GM19324 (cell line): ENCODE results near the gene RRM2.
"Not testable (repeated sequence)": the region's sequence is repeated elsewhere in the genome, so short reads cannot be mapped to it uniquely, and the experiment has no call there.

Source experiments
- ATAC-seq: cut with Tn5 transposase; IDR thresholded peaks from one replicate; pipeline ENCODE4 v1.9.1; 2021; ENCODE audit warnings: mild to moderate bottlenecking, moderate library complexity; ENCODE audit not compliant: unreplicated experiment, low FRiP score

RRM2 gene

DNA sequence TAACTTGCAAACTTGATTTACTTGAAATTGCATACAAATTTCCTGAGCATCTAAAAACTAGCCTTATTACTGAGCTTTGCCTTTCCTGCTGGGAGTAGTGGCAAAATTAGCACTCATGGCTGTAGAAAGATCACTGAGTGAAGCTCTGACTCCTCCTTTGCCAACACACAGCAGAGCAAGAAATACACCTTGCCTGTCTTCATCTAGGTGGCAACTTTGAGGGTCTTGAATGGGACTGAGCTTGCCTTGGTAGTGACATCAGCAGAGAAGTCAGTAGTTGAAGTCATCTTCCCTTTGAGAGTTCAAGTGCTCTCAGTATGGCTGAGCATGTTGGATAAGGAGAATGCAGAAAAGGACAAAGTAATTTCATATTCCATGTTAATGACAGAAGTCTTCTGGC, 5.9 kb downstream of the RRM2 start:
- no peak for ATAC-seq

DNA sequence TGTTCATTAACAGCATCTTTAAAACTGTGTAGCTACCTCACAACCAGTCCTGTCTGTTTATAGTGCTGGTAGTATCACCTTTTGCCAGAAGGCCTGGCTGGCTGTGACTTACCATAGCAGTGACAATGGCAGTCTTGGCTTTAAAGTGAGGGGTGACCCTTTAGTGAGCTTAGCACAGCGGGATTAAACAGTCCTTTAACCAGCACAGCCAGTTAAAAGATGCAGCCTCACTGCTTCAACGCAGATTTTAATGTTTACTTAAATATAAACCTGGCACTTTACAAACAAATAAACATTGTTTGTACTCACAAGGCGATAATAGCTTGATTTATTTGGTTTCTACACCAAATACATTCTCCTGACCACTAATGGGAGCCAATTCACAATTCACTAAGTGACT, 7.0 kb downstream of the RRM2 start:
- no peak for ATAC-seq

DNA sequence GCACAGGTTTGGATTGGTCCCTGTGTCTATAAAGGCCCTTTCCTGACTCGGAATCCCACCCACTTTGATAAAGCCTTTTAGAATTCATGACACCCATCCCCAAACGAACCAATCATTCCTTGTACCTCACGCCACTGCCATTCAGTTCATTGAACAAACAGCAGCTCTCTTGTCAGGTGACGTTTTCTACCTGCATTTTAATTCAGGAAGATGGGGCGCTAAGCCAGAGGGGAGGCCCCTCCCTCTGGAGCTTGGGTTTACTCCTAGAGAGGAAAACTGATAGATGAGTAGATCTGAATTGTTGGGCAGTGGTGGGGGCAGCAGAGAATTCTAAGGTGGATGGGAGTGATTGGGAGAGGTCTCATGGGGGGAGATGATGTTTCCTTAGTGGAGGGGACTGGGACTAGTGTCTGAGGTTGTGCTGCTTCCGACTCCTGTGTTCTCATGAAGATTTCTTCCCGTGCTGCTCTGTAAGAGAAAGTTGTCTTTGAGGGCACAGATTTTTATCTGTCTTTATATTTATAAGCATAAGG, 9.6 kb downstream of the RRM2 start:
- ATAC-seq = no peak

DNA sequence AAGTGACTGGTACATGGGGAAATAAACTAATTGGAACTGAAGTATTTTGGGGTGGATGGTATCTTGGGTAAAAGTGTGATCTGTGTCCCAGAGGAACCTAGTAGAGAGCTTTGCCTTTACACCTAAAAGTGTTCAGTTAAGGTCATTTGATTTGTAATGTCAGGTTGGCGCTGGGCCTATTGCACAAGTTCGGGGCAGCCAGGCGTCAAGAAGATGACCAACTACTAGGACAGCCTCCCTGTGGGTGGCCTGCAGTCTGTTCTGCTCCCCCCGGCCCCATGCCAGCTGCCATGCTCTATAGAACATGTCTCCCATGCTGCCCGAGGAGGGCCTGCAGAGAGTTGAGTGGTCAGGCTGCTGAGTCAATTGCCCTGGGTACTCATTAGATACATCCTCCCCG, 10.1 kb downstream of the RRM2 start:
- no peak for ATAC-seq

DNA sequence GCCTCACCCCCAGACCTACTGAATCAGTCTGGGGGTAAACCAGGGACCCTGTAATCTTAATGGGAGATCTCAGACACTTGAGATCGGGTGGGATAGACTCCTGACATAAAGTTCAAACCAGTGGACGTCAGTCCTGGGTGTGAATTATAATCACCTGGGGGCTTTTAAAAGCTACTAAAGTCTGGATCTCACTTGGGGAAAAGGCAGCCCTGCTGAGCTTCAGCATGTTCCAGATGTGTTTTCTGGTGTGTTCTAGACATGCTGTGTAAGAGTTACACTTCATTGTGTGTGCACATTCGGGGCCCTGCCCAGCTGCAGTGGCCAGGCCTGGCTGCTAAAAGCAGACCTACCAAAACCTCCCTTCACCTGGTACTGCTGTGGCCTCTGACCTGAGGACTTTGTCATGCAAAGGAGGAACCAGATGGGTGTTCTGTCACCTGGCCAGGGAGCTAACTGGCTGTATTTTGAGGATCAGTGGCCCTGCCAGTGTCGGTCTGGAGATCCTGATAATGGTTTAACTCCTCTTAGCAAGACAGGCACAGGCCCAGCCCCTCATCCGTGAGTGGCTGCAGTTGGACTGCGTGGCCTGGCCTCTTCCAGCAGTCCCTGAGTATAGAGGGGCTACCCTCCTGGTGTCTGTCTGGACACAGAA, 10.6 kb downstream of the RRM2 start:
- no peak for ATAC-seq

DNA sequence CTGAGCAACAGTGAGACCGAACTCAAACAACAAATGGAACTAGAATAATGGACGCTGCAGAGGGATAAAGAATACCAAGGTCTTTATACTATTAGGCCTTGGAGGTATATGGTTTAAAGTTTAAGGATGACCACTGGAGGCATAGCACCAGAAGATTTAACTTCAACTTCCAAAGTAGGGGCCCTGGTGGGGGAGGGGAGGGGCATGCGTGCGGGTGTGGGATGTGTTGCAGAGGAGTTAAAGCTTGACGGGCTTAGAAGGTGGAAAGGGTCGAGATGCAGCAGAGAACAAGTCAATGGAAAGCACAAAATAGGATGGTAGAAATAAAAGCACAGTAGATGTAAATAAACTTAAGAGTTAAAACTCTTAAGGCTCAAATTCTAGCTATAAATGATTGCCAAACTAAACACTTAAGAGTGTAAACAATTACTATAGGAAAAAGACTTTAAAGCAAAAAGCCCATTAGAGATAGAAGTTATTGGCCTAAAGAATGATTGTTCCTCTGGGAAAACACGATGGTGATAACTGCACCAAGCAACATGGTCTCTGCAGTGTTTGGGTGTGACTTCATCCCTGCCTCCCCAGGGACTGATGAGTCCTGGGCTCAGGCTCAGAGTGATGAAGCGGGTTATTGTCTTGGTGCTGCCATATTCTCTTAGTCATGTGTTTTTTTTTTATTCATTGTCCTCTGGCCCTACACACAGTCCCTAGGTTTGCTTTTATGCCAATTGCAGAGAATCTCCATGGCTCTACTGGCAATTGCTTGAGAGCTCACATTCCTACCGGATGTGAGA, 13.0 kb downstream of the RRM2 start:
- no peak for ATAC-seq

DNA sequence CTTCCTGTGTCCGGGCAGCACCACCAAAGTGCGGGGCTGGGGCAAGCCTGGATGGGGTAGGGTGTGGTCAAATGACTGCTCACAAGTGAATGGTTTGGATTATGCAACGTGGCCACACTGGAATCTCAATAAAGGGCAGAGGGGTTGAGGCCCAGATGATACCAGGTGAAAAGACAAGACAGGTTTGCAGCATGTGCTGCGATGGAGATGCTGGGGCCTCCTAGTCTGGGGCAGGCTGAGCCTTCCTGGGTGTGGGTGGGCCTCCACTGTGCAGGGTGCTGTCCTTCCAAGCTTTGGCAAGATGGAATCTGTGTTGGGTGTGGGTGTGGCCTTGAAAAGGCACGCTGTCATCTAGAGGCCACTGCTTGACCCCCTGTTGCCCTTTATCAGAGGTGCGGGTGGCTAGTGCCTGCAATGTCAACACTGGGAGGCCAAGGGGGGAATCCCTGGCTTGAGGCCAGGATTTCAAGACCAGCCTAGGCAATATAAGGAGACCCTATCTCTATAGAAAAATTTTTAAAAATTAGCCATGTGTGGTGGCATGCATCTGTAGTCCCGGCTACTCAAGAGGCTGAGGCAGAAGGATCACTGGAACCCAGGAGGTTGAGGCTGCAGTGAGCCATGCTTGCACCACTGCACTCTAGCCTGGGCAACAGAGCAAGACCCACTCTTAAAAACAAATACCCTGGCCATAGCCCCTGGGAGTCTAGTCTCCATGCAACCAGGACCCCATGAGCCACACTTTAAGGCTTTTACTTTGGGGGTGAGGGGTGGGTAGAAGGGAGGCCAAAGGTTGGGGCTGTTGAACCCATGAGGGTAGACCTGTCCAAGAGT, 13.8 kb downstream of the RRM2 start:
- ATAC-seq = no peak

DNA sequence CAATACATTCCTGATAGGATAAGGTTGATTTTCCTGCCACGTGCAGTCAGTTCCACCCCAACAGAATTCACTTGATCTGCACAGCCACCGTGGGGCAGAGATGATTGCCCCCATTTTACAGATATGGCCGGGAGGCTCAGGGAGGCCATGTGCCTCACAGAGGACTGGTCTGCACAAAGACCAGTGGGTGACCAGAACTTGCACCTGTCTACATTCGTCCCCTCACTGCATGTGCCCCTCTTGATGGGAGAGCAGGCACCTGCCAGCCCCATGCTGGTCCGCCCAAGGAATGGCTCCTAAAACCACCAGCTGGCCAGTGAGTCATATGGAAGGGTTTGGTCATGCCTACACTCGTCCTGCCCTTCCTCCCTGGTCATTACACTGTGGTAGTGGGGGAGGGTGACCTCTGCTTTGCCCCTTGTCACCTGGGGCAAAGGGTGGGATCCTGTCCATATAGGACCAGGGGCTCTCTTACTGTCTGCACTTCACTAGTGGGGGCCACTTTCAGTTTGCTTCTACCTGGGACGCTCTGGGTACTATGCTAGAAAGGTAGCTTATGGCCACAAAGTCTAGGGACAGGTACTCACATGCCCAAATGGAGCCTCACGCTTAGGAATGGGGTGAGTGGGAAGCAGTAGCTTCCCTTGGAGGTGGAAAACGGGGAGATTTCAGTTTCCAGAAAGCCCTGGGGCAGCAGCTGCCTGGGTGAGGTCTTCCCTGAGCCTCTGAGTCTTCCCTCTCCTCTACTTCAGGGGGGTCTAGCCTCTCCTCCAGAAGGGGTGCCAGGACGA, 14.7 kb downstream of the RRM2 start:
- no peak for ATAC-seq

DNA sequence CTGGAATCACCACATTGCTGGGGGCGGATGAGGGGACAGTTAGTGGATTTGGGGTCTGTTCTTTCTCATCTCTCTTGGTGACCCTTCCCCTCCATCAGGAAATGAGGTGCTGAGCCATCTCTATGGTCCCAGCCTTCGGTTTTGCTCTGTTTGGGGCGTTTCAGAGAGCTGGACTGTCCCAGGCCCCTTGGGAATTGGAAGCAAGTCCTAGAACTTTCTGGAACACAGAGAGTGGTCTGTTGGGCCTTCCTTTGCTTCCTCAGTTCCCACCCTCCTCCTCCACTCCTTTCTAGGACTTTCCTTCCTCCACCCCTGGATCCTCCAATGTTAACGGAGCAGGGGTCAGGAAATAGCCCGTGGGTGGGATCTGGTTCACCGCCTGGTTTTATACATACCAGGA, 17.0 kb downstream of the RRM2 start:
- no peak for ATAC-seq

DNA sequence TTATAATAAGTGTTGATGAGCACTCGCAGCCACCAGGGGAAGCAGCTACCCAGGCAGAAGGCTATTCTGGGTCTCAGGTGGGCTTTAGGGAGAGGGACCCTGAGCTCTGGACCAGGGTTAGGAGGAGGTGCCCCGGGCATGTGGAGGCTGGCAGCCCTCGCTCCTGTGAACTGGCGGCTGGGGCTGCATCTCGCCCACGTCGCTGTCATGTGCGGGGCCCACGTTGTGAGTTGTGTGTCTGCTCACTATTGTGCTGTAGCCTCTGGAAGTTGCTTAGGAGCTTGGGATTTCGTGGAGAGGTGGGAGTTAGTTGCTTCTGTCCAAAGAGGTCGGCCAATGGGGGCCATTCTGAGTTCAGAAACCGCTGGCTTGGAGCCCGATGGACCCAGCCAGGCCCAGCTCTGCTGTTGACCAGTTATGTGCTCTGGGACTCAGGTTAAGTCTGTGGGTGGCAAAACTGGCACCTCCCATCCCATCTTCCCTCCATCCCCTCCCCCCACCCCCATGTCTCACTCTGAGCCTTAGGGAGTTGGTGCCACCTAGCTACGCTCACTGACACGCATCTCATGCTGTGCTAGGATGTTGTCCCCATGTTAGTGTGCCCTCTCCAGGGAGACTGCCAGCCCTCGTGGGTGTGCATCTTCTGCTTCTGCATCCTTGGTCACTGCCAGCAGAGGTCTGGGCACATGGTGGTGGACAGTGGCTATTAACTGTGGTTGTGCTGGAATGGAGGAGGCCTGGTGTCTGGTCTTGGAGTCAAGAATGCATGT, 18.5 kb downstream of the RRM2 start:
- no peak for ATAC-seq

DNA sequence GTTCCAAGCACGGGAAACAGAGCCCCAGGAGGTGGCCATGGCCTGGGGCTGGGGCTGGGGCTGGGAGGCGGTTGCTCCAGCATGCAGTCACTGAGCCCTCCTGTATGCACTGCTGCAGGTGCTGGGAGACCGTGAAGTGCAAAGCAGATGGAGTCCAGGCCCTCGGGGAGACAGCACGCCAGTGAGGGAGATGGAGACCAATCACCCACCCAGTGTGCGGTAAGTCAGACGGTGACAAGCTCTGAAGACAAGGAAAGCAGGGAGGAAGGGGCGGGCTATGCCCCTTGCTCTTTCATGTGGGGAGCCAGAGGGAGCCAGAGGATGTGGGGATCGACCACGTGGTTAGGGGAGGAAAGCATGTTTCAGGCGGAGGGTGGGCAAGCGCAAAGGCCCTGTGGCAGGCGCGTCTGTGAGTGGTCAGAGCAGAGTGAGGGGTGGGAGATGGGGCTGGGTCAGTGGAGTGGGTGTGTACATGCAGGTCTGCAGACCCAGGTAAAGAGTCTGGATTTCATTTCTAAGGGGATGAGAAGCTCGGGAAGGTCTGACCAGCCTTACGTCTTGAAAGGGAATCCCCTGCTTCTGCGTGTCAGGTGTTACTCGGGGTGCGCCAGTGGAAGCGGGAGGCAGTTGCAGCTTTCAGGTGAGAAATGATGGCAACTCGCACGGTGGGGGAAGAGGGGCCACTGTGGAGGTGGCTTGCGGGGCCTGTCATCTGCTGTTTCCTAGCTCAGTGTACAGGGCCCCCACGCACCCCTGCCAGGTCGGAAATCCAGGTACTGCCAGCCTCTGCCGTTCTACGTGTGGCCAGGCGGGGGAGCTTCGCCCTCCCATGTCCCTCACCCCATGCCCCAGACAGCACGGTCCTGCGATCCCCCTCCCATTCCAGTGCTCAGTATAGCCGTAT, 19.4 kb downstream of the RRM2 start:
- ATAC-seq = no peak

DNA sequence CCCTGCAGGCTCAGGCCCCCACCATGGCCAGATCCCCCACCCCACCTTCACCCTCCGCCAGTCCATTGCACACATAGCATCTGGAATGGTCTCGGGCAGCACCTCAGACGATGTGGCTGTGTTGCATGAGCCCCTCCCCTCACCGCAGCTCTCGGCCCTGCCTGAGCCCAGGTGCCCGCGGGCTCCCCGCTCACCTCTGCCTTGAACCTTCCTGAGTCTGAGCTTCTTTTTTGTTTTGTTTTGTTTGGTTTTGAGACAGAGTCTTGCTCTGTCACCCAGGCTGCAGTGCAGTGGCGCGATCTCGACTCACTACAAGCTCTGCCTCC, 20.1 kb downstream of the RRM2 start:
- no peak for ATAC-seq

DNA sequence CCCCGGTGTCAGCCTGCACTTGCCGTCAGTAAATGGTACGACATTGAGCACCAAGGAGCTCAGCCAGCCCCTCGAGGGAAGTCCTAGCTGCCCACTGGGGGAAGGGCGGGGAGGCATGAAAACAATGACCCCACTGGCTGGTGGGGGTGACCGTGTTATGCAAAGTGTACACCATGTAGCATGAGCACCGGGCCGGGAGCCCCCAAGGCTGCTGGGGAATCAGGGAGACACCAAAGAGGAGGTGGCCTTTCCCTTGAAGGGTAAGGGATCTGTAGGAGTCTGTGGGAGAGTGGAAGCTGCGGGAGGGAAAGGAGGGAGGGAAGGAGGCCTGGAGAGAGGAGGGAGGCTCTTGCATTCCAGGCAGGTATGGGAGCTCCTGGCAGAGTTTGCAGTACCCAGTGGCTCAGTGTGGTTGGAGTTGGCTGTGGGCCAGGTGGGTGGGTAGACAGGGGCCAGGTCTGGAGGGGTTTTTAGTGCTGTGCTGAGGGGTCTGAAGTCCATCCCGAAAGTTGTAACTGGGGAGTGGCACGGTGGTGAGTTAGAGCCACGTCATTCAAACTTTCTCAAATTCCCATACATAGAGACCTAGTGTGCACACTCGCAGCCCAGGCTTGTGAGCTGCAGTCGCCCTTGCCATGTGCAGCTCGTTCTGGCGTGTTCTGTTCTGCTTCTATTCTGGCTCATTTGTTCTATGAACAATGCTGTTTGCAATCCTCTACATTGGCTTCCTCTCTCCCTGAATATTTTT, 22.4 kb downstream of the RRM2 start:
- ATAC-seq = no peak

DNA sequence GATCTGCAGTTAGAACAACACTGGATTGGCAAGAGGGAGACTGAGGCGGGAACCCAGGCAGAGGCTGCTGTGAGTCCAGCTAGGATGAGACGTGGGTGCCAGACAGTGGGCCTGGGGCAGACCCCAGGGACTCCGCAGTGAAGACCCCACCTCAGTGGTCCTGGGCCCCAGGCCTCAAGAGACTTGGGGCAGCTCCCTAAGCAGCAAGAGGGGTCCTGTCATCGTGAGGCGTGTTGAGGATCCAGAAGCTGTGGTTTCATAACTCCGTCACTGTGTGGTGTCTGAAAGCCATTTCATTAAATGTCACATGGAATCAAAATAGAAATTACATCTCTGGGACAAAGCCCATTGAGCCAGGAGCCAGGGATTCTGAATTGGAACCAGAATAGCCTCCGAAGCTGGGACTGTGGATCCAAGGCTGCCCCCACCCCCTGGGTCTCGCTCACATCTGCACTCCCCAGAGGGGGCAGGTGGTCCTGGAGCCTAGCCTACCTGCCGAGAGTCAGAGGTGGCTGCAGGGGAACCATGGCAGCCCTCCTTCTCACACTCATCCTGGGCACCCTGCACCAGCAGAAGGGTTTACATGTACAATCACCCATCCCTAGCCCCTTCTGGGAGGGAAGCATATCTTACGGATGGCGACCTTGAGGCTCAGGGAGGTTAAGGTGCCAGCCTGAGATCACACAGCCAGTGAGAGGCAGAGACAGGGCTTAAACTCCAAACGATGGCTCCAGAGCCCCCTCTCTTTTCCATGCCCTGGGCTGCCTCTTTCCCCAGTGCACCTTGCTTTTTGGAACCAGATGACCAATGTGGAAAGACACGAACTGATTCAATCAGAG, 23.2 kb downstream of the RRM2 start:
- no peak for ATAC-seq

DNA sequence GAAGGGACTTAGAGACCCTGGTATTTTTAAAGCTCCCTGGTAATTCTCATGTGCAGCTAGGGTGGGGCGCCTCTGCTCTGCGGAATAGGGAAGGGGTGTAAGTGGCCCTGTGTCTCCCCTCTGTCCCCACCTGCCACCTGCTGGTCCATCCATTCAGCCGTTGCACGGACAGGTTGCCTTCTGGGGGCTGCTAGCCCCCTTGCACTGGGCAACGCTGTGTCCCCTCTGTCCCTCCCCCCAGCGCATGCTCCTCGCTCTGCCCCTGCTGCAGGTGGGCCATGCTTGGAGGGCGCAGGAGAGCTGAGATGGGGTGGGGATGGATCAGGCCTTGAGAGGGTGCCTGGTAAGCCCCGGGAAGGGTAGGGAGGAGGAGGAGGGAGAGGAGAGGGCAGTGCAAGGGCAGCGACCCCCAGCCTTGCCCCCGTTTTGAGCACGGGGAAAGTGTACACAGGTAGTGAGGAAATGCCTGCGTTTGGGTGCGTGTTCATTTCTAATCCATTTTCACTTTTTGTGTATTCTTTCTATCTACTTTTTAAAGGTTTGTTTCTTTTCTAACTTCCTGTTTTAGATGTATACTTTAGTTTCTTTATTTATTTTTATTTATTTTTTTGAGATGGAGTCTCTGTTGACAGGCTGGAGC, 23.9 kb downstream of the RRM2 start:
- ATAC-seq = no peak

DNA sequence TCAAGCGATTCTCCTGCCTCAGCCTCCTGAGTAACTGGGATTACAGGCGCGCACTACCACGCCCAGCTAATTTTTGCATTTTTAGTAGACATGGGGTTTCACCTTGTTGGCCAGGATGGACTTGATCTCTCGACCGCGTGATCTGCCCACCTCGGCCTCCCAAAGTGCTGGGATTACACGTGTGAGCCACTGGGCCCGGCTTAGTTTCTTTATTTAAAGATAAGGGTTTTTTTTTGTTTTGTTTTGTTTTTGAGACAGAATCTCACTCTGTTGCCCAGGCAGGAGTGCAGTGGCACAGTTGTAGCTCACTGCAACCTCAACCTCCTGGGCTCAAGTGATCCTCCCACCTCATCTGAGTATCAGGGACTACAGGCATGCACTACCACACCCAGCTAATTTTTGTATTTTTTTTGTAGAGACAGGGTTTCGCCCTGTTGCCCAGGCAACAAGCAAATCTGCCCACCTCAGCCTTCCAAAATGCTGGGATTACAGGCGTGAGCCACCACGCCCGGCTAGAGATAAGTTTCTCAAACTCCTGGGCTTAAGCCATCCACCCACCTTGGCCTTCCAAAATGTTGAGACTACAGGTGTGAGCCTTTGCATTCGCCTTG, 24.6 kb downstream of the RRM2 start:
- not testable (repeated sequence) for ATAC-seq
